ENCODE results near the gene SLC1A5. TPM values are rescaled to one million over a fixed set of nuclear protein-coding genes. Genes with fewer than 3 reads are reported as not detected.
"Not testable (repeated sequence)": the region's sequence is repeated elsewhere in the genome, so short reads cannot be mapped to it uniquely, and the experiment has no call there.

The SLC1A5 gene
- total RNA-seq, 6 experiments from 2014 or later: 263 to 310 (median 281) TPM

GRCh38 chr19:46761418-46761831 lies 27.0 kb downstream of the SLC1A5 start:
- TF ChIP-seq CTCF (IDR thresholded peaks at IDR 0.05): no peak
- DNase-seq: peak; percentile 22
- peaks cover 29% of the 10 kb centered on the region for H3K4me1 Mint-ChIP-seq (ENCODE audit: low read depth)
- H3K9me3 Mint-ChIP-seq: no peaks in the 10 kb centered on the region
- H3K4me3 Mint-ChIP-seq: no peak overlapping the region
- 0 out of 2 replicates have a peak, but pooled peaks cover under 1% of the 10 kb centered on the region for H3K36me3 Mint-ChIP-seq (ENCODE audit: low read depth)
- peak overlapping the region; percentile 91 for H3K27ac Mint-ChIP-seq
- H3K27me3 Mint-ChIP-seq (ENCODE audit: insufficient read depth): no peaks in the 10 kb centered on the region; the same call in 1 of the 2 replicates

- H3K9me3 Mint-ChIP-seq; H3K27me3 Mint-ChIP-seq (ENCODE audit: insufficient read depth); H3K4me3 Mint-ChIP-seq; H3K36me3 Mint-ChIP-seq (ENCODE audit: low read depth); DNase-seq: not testable (repeated sequence)
- Mint-ChIP-seq H3K27ac (peak overlapping the region; percentile 91), H3K4me1 (ENCODE audit: low read depth) (peaks cover 29% of the 10 kb centered on the region)
Observed at GRCh38 chr19:46760897-46761296, 27.5 kb downstream of the SLC1A5 start.

- no peak for TF ChIP-seq CTCF (IDR thresholded peaks at IDR 0.05)
- Mint-ChIP-seq H3K9me3 (no peaks in the 10 kb centered on the region), H3K27me3 (ENCODE audit: insufficient read depth) (no peaks in the 10 kb centered on the region; the same call in 1 of the 2 replicates), H3K4me1 (ENCODE audit: low read depth) (peaks cover 29% of the 10 kb centered on the region), H3K4me3 (peak overlapping the region; percentile 19; the same call in 1 of the 2 replicates), H3K27ac (peak overlapping the region; percentile 91), H3K36me3 (ENCODE audit: low read depth) (no peaks in the 10 kb centered on the region)
- DNase-seq: no peak
Observed at GRCh38 chr19:46760363-46760762, 28.0 kb downstream of the SLC1A5 start.

GRCh38 chr19:46759817-46760333 lies 28.5 kb downstream of the SLC1A5 start:
- peak overlapping the region; percentile 91 for H3K27ac Mint-ChIP-seq
- no peaks in the 10 kb centered on the region; the same call in 1 of the 2 replicates for H3K27me3 Mint-ChIP-seq (ENCODE audit: insufficient read depth)
- TF ChIP-seq CTCF (IDR thresholded peaks at IDR 0.05): no peak
- peaks cover 34% of the 10 kb centered on the region for H3K4me1 Mint-ChIP-seq (ENCODE audit: low read depth)
- no peaks in the 10 kb centered on the region for H3K36me3 Mint-ChIP-seq (ENCODE audit: low read depth)
- H3K9me3 Mint-ChIP-seq: no peaks in the 10 kb centered on the region
- DNase-seq: peak; percentile 94
- peak overlapping the region; percentile 19; the same call in 1 of the 2 replicates for H3K4me3 Mint-ChIP-seq

- no peak for DNase-seq
- Mint-ChIP-seq H3K4me1 (ENCODE audit: low read depth) (peaks cover 37% of the 10 kb centered on the region), H3K27ac (peak overlapping the region; percentile 91), H3K4me3 (no peak overlapping the region), H3K9me3 (no peaks in the 10 kb centered on the region), H3K27me3 (ENCODE audit: insufficient read depth) (no peaks in the 10 kb centered on the region; the same call in 1 of the 2 replicates), H3K36me3 (ENCODE audit: low read depth) (no peaks in the 10 kb centered on the region)
- TF ChIP-seq CTCF (IDR thresholded peaks at IDR 0.05): no peak
Observed at GRCh38 chr19:46759206-46759605, 29.2 kb downstream of the SLC1A5 start.

- H3K27ac Mint-ChIP-seq: peak overlapping the region; percentile 40; the same call in 1 of the 2 replicates
- no peak overlapping the region for H3K4me3 Mint-ChIP-seq
- DNase-seq: no peak
- H3K4me1 Mint-ChIP-seq (ENCODE audit: low read depth): peaks cover 34% of the 10 kb centered on the region
- TF ChIP-seq CTCF (IDR thresholded peaks at IDR 0.05): no peak
- no peaks in the 10 kb centered on the region; the same call in 1 of the 2 replicates for H3K27me3 Mint-ChIP-seq (ENCODE audit: insufficient read depth)
- 0 out of 2 replicates have a peak, but pooled peaks cover 5% of the 10 kb centered on the region for H3K36me3 Mint-ChIP-seq (ENCODE audit: low read depth)
- H3K9me3 Mint-ChIP-seq: no peaks in the 10 kb centered on the region
Observed at GRCh38 chr19:46756544-46756888, 31.9 kb downstream of the SLC1A5 start.
